ENCODE data around the gene AP5Z1. TPM values are rescaled to one million over a fixed set of nuclear protein-coding genes. Genes with fewer than 3 reads are reported as not detected.

Gene AP5Z1
- total RNA-seq, 1 donor from 2014 or later: 36.9 TPM

DNA sequence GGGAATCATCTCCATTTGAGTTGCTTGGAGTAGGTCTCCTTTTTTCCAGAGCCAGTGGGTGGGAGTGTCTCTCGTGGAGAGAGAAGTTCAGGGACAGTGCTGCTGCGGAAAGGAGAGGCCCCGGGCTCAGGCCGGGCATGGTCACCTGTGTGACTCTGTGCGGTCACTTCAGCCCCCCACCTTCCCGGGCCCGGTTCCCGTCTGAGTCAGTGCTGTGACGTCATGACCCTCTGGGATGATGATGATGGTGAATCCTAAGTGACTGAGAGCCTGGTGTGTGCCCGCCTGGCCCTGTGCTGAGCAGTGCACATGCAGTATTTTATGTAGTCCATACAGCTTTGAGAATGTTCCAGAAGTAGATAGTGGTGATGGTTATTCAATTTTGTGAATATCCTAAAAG, 32.6 kb upstream of the AP5Z1 start:
- Mint-ChIP-seq H3K27me3 (no peaks in the 10 kb centered on the region), H3K4me1 (ENCODE audit: unreplicated experiment) (peaks cover 52% of the 10 kb centered on the region), H3K36me3 (peaks cover 15% of the 10 kb centered on the region), H3K4me3 (no peak overlapping the region), H3K9me3 (no peaks in the 10 kb centered on the region), H3K27ac (peak overlapping the region; percentile 97)
- TF ChIP-seq, protein P1, sequence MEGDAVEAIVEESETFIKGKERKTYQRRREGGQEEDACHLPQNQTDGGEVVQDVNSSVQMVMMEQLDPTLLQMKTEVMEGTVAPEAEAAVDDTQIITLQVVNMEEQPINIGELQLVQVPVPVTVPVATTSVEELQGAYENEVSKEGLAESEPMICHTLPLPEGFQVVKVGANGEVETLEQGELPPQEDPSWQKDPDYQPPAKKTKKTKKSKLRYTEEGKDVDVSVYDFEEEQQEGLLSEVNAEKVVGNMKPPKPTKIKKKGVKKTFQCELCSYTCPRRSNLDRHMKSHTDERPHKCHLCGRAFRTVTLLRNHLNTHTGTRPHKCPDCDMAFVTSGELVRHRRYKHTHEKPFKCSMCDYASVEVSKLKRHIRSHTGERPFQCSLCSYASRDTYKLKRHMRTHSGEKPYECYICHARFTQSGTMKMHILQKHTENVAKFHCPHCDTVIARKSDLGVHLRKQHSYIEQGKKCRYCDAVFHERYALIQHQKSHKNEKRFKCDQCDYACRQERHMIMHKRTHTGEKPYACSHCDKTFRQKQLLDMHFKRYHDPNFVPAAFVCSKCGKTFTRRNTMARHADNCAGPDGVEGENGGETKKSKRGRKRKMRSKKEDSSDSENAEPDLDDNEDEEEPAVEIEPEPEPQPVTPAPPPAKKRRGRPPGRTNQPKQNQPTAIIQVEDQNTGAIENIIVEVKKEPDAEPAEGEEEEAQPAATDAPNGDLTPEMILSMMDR (conservative IDR thresholded peaks at IDR 0.05): no peak
- DNase-seq (ENCODE audit: extremely low spot score, unreplicated experiment): no peak

DNA sequence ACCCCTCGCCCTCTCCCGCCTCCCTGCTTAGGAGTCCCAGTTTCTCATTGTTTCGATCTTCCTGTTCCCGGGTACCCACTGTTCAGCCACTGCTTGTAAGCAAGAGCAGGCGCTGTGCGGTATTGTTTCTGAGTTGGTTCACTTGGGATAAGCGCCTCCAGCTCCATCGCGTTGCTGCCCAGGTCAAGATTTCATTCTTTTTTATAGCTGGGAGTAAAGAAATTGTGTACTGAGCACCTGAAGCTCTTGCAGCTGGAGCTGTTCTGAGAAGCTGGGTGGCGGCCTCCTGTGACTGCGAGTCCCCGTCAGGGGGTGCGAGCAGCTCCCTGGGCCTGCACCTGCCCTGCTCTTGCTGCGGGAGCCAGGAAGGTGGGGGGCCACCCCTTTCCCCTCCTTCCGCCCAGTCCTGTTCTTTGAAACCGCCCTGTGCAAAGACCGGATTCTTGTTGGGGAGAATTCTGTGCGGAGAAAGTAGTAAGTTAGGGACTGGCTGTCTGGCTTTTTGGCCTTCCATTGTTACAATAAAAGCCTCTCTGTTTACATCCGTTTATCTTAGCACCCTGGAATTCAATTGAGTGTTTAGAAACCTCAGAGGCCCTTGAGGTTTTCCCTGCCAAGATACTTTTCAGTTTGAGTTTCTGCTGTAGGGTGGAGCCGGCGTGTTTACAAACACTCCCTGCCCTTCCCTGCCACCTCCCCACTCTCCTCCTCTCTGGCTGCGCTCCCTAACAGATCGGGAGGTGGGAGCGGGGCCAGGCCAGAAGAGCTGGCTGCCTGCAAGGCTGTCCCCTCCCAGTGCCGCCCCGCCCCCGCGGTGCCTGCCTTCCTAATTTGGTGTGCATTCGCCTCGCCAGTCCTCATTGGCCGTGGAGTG, 30.8 kb upstream of the AP5Z1 start:
- H3K4me3 Mint-ChIP-seq: peak overlapping the region; percentile 77
- H3K4me1 Mint-ChIP-seq (ENCODE audit: unreplicated experiment): peaks cover 49% of the 10 kb centered on the region

DNA sequence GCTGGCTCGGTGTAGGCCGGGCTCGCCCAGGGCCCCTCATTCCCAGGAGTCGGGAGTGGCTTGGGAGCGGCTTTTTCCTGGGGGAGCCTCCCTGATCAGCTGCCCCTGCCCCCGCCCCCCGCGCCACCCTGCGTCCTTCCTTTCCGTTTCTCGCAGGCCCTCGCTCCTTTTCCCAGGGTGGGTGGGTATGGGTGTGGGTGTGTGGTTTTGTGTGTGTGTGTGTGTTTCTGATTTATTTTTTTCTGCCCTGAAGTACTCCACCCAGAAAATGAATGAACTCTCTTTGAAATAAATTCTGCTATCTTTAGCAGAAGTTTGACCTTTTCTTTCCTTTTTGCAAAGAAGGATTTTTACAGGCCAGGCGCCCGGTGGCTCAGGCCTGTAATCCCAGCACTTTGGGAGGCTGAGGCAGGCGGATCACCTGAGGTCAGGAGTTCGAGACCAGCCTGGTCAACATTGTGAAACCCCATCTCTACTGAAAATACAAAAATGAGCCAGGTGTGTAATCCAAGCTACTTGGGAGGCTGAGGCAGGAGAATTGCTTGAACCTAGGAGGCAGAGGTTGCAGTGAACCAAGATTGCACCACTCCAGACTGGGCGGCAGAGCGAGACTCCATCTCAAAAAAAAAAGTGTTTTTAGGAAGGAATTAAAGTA, 30.0 kb upstream of the AP5Z1 start:
- H3K4me1 Mint-ChIP-seq (ENCODE audit: unreplicated experiment): peaks cover 47% of the 10 kb centered on the region
- DNase-seq (ENCODE audit: extremely low spot score, unreplicated experiment): no peak
- H3K27me3 Mint-ChIP-seq: no peaks in the 10 kb centered on the region
- H3K36me3 Mint-ChIP-seq: peaks cover 26% of the 10 kb centered on the region
- no peaks in the 10 kb centered on the region for H3K9me3 Mint-ChIP-seq
- H3K4me3 Mint-ChIP-seq: peak overlapping the region; percentile 77
- TF ChIP-seq, protein P1 (conservative IDR thresholded peaks at IDR 0.05): no peak
- peak overlapping the region; percentile 97 for H3K27ac Mint-ChIP-seq

More for the DNA sequence above, 30.8 kb upstream of the AP5Z1 start:
- peak; percentile 97 for DNase-seq (ENCODE audit: extremely low spot score, unreplicated experiment)
- TF ChIP-seq, protein P1 (conservative IDR thresholded peaks at IDR 0.05): no peak
- Mint-ChIP-seq H3K36me3 (peaks cover 26% of the 10 kb centered on the region), H3K9me3 (no peaks in the 10 kb centered on the region), H3K27ac (peak overlapping the region; percentile 97), H3K27me3 (no peaks in the 10 kb centered on the region)

DNA sequence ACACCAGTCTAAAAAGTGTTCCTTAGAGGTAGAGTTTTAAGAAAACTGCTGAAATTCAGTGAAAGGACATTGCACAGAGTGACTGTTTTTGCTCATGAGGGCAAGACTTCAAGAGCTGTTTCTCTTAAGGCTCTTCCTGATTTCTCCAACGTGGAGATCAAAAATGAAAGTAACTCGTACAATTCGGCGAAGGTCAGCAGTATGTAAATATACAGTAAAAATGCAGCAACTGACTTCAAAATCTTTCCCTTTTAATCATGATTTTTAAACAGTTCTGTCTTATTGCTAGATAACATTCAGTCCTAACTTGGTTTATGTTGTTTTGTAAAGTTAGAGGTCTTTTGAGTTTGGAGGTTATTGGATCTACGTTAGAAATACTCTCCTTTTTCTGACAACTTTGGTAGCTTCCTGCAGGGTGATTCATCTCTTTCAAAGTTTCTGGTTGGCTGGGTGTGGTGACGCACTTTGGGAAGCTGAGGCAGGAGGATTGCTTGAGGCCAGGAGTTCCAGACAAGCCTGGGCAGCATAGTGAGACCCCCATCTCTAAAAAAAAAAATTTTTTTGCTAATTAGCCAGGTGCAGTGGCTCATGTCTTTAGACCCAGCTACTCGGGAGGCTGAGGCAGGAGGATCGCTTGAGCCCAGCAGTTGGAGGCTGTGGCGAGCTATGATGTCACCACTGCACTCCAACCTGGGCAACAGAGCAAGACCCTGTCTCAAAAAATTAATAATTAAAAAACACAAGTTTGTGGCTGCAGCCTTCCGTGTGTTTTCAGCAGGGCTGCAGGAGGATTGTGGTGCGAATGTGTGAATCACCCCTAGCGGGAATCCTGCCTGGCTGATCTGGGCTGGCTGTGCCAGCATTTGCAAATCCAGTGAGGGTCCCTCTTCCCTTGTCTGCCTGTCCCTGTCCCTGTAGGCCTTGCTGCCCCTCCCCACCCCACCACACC, 29.2 kb upstream of the AP5Z1 start:
- no peak for DNase-seq (ENCODE audit: extremely low spot score, unreplicated experiment)
- peaks cover 26% of the 10 kb centered on the region for H3K36me3 Mint-ChIP-seq
- no peaks in the 10 kb centered on the region for H3K9me3 Mint-ChIP-seq
- TF ChIP-seq, protein P1 (conservative IDR thresholded peaks at IDR 0.05): no peak
- peak overlapping the region; percentile 97 for H3K27ac Mint-ChIP-seq
- peaks cover 47% of the 10 kb centered on the region for H3K4me1 Mint-ChIP-seq (ENCODE audit: unreplicated experiment)
- H3K27me3 Mint-ChIP-seq: no peaks in the 10 kb centered on the region
- H3K4me3 Mint-ChIP-seq: peak overlapping the region; percentile 77

DNA sequence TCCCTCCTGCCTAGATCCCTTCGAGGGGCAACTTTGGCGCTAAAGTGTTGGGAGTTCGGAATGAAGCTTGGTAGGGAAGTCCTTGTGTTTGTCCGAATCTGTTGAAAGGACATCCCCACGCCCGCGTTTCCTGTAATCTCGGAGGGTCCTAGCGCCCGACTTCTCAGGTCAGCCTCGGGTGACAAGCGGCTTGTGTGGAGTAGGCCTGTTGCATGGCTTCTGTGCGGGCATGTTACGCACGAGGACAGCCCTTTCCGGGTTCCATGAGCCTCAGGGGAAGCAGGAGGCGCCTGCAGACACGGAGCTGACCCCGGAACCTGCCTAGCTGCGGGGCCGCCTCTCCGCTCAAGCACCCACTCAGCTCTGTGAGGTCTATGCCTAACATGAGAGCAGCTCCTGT, 28.4 kb upstream of the AP5Z1 start:
- Mint-ChIP-seq H3K9me3 (no peaks in the 10 kb centered on the region), H3K27ac (peak overlapping the region; percentile 67), H3K4me1 (ENCODE audit: unreplicated experiment) (peaks cover 42% of the 10 kb centered on the region), H3K4me3 (no peak overlapping the region), H3K36me3 (peaks cover 21% of the 10 kb centered on the region), H3K27me3 (no peaks in the 10 kb centered on the region)
- TF ChIP-seq, protein P1 (conservative IDR thresholded peaks at IDR 0.05): no peak
- DNase-seq (ENCODE audit: extremely low spot score, unreplicated experiment): no peak
